BE2C (cell line): ENCODE results near the gene DEK.

Source experiments
- DNase-seq: peaks from one replicate; pipeline ENCODE4 v3.0.0-alpha.2; 2020
- H3K27me3 ChIP-seq: fragments of 250-450 bp; sonication (Bioruptor Pico); 2 replicates; pipeline ENCODE4 v1.5.1; 2020; ENCODE audit warnings: mild to moderate bottlenecking
- H3K36me3 ChIP-seq: fragments of 250-450 bp; sonication (Bioruptor Pico); 2 replicates; pipeline ENCODE4 v1.5.1; 2020; ENCODE audit warnings: mild to moderate bottlenecking
- H3K4me1 ChIP-seq: fragments of 250-450 bp; sonication (Bioruptor Pico); 2 replicates; pipeline ENCODE4 v1.5.1; 2020
- H3K4me3 ChIP-seq: 2 replicates; pipeline ENCODE4 v1.5.1; 2011; ENCODE audit warnings: low read depth, low read length
- H3K9me3 ChIP-seq: fragments of 250-450 bp; sonication (Bioruptor Pico); 2 replicates; pipeline ENCODE4 v1.5.1; 2020
- TF ChIP-seq, protein P1 (sequence below): IDR thresholded peaks from 2 replicates; pipeline ENCODE4 v1.5.1; 2012; ENCODE audit warnings: mild to moderate bottlenecking, low read depth, low read length

DEK gene

DNA sequence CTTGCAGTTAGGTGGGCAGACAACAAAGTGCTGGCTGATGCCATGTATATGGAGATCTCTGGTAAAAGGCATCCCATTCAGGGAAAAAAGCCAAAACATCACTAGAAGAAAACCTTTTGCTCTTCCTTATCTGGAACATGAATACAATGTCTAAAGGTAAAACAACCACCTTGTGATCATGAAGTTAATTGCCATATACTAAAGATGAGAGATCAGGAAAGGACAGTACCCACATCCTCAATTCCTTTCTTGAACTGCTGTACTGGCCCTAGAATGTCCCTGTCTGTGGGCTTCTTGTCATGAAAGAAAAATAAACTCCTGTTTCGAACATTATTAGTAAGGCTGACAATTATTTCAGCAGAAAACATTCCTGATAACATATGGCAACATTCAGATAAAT, 19.3 kb downstream of the DEK start:
- DNase-seq = no peak
- H3K4me1 ChIP-seq = no peaks in the 10 kb centered on the region
- no peaks in the 10 kb centered on the region for H3K9me3 ChIP-seq
- no peak overlapping the region for H3K4me3 ChIP-seq
- no peaks in the 10 kb centered on the region for H3K27me3 ChIP-seq
- H3K36me3 ChIP-seq = peaks cover 85% of the 10 kb centered on the region
- TF ChIP-seq, protein P1, sequence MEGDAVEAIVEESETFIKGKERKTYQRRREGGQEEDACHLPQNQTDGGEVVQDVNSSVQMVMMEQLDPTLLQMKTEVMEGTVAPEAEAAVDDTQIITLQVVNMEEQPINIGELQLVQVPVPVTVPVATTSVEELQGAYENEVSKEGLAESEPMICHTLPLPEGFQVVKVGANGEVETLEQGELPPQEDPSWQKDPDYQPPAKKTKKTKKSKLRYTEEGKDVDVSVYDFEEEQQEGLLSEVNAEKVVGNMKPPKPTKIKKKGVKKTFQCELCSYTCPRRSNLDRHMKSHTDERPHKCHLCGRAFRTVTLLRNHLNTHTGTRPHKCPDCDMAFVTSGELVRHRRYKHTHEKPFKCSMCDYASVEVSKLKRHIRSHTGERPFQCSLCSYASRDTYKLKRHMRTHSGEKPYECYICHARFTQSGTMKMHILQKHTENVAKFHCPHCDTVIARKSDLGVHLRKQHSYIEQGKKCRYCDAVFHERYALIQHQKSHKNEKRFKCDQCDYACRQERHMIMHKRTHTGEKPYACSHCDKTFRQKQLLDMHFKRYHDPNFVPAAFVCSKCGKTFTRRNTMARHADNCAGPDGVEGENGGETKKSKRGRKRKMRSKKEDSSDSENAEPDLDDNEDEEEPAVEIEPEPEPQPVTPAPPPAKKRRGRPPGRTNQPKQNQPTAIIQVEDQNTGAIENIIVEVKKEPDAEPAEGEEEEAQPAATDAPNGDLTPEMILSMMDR = no peak

DNA sequence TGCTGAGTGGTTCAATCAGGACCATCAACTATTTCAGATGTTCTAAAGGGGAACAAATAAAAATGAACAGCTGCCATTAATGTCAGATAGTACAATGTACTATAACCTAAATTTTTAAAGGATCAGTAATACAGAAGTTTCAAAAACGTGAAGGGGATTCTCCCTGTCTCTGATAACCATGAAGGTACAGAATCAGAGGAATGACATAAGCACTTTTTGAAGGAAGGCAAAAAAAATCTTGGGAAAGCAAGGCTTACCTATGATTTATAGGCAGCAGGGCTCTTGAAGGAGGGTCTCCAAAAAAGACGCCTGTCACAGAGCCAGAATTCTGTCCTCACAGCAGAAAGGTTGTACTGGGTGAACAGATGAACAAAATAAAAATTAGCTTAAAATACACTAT, 20.1 kb downstream of the DEK start:
- H3K36me3 ChIP-seq = peaks cover 80% of the 10 kb centered on the region
- no peaks in the 10 kb centered on the region for H3K4me1 ChIP-seq
- H3K4me3 ChIP-seq = no peak overlapping the region
- no peaks in the 10 kb centered on the region for H3K9me3 ChIP-seq
- no peak for DNase-seq
- TF ChIP-seq, protein P1 = no peak
- H3K27me3 ChIP-seq = no peaks in the 10 kb centered on the region

DNA sequence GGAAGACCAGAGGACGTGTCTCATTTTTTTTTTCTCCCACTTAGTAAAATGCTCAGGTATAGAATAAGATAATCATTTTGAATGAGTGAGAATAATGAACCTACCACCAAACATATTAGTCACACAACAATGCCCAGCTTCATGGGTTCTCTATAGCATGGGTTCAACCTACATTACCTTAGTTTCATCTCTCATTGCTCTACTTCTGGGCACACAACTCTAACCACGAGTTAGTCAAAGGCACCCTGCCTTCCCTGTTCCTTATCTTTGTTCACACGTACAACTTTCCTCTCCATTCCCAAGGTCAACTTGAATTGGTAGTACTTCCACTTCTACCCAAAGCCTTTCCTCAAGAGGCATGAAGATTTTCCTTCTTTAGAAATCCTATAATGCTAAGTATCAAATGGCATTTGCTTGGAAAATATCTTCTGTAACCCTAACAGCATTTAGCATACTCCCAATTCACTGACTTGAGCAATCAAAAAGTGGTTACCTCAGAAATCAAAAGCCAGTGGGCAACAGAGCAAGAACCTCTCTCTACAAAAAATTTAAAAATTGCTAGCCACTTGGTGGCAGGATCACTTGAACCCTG, 20.9 kb downstream of the DEK start:
- H3K9me3 ChIP-seq = no peaks in the 10 kb centered on the region
- TF ChIP-seq, protein P1 = no peak
- H3K36me3 ChIP-seq = peaks cover 76% of the 10 kb centered on the region
- DNase-seq = no peak
- no peaks in the 10 kb centered on the region for H3K4me1 ChIP-seq
- H3K27me3 ChIP-seq = no peaks in the 10 kb centered on the region
- no peak overlapping the region for H3K4me3 ChIP-seq

DNA sequence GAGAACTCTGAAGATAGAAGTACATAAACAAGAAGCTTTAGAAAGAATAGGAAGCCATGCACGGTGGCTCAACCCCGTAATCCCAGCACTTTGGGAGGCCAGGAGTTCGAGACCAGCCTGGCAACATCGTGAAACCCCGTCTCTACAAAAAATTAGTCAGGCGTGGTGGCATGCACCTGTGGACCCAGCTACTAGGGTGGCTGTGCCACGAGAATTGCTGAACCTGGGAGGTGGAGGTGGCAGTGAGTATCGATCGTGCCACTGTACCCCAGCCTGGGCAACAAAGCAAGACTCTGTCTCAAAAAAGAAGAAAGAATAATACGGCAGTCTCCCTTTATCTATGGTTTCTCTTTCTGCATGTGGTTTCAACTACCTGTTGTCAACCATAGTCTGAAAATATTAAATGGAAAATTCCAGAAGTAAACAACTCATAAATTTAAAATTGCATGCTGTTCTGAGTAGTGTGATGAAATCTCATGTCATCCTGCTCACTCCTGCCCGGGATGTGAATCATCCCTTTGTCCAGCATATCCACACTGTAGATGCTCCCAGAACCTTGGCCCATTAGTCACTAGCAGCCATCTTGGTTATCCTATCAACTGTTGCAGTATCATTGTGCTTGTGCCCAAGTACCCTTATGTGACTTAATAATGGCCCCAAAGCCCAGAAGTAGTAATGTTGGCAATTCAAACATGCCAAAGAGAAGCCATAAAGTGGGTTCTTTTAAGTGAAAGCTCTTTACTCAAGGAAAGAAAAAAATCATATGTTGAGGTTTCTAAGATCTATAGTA, 22.1 kb downstream of the DEK start:
- Histone ChIP-seq H3K4me3 (no peak overlapping the region), H3K9me3 (no peaks in the 10 kb centered on the region), H3K27me3 (no peaks in the 10 kb centered on the region), H3K36me3 (peaks cover 74% of the 10 kb centered on the region), H3K4me1 (no peaks in the 10 kb centered on the region)
- TF ChIP-seq, protein P1 = no peak
- DNase-seq = no peak

- no peaks in the 10 kb centered on the region for H3K4me1 ChIP-seq
- no peaks in the 10 kb centered on the region for H3K27me3 ChIP-seq
- TF ChIP-seq, protein P1 = no peak
- H3K9me3 ChIP-seq = no peaks in the 10 kb centered on the region
- H3K36me3 ChIP-seq = peaks cover 79% of the 10 kb centered on the region
- no peak for DNase-seq
- no peak overlapping the region for H3K4me3 ChIP-seq
Observed at GRCh38 chr6:18241208-18242038, 22.9 kb downstream of the DEK start.
